H1 (cell line): ENCODE measurements around the gene RUSC2. TPM values are rescaled to one million over a fixed set of nuclear protein-coding genes. Genes with fewer than 3 reads are reported as not detected.

ENCODE experiments used
- CTCF ChIA-PET: fragments of 300-600 bp; sonication (Branson Sonifier 250); formaldehyde crosslinking; loops from one replicate; lab custom pipeline; 2021; ENCODE audit not compliant: partially characterized antibody; lab: Charles Lee
- POLR2A ChIA-PET: fragments of 300-600 bp; sonication (Branson Sonifier 250); formaldehyde crosslinking; loops from one replicate; lab custom pipeline; 2021; ENCODE audit warnings: inconsistent platforms; ENCODE audit not compliant: partially characterized antibody; lab: Charles Lee
- DNase-seq, 2 experiments: peaks; one replicate each; pipeline versions ENCODE4 v3.0.0 to v3.0.0-alpha.2; 2010 to 2022; ENCODE audit warnings: low spot score in 2 of 2, low read depth in 1 of 2, mixed read lengths in 1 of 2
- FAIRE-seq: peaks from 2 replicates; lab custom pipeline; 2011; peaks lifted over from hg19 to GRCh38; lab: Jason Lieb, UNC
- H2AFZ ChIP-seq: 2 replicates; pipeline ENCODE4 v1.8.1; 2012; ENCODE audit warnings: low read length, inconsistent platforms
- H2AK5ac ChIP-seq: 2 replicates; pipeline ENCODE4 v1.6.1; 2013; ENCODE audit warnings: low read depth, low read length
- H2BK120ac ChIP-seq: replicated peaks from 2 replicates; pipeline ENCODE3; 2013; ENCODE audit warnings: low read depth, low read length, inconsistent platforms
- H2BK12ac ChIP-seq: 2 replicates; pipeline ENCODE4 v1.6.1; 2013; ENCODE audit warnings: low read depth, low read length
- H2BK15ac ChIP-seq: 2 replicates; pipeline ENCODE4 v1.6.1; 2013; ENCODE audit warnings: low read length
- H2BK20ac ChIP-seq: 2 replicates; pipeline ENCODE4 v1.6.1; 2013; ENCODE audit warnings: low read length
- H2BK5ac ChIP-seq: 2 replicates; pipeline ENCODE4 v1.6.1; 2013; ENCODE audit warnings: low read depth, low read length
- H3K14ac ChIP-seq: 2 replicates; pipeline ENCODE4 v1.6.1; 2013; ENCODE audit warnings: inconsistent platforms; ENCODE audit not compliant: insufficient read length
- H3K18ac ChIP-seq: 2 replicates; pipeline ENCODE4 v1.6.1; 2013; ENCODE audit warnings: low read length; ENCODE audit errors: extremely low read depth
- H3K23ac ChIP-seq: 2 replicates; pipeline ENCODE4 v1.6.1; 2013; ENCODE audit warnings: inconsistent platforms; ENCODE audit not compliant: insufficient read length
- H3K23me2 ChIP-seq: 2 replicates; pipeline ENCODE4 v1.6.1; 2013; ENCODE audit warnings: low read depth, low read length
- H3K27ac ChIP-seq: 2 replicates; pipeline ENCODE4 v1.6.1; 2011; ENCODE audit warnings: low read depth, low read length, inconsistent platforms
- H3K27me3 ChIP-seq, 4 experiments: replicated peaks in 1 of 4; 1 replicate in 1 of 4; 2 replicates in 3 of 4; pipeline versions ENCODE4 v1.6.1 to v1.8.1; 2011 to 2013; ENCODE audit warnings: low read length in 3 of 4, mild to moderate bottlenecking in 3 of 4, inconsistent platforms in 2 of 4, mixed read lengths in 2 of 4, moderate library complexity in 1 of 4; ENCODE audit not compliant: control insufficient read depth in 3 of 4, insufficient read depth in 3 of 4; ENCODE audit errors: extremely low read depth in 1 of 4
- H3K36me3 ChIP-seq, 4 experiments: 2 replicates each; pipeline versions ENCODE4 v1.6.1 to v1.8.1; 2011 to 2013; ENCODE audit warnings: mild to moderate bottlenecking in 4 of 4, low read length in 3 of 4, moderate library complexity in 2 of 4, control low read depth in 1 of 4, inconsistent platforms in 1 of 4; ENCODE audit not compliant: insufficient read depth in 4 of 4, control insufficient read depth in 2 of 4
- H3K4ac ChIP-seq: replicated peaks from 2 replicates; pipeline ENCODE3; 2013; ENCODE audit warnings: low read length, low read depth, mixed read lengths, inconsistent platforms; ENCODE audit not compliant: insufficient read length
- H3K4me1 ChIP-seq, 4 experiments: replicated peaks in 1 of 4; 1 replicate in 1 of 4; 2 replicates in 3 of 4; pipeline versions ENCODE4 v1.6.1 to v1.8.1; 2011 to 2013; ENCODE audit warnings: low read length in 3 of 4, inconsistent platforms in 2 of 4, mixed read lengths in 1 of 4; ENCODE audit not compliant: insufficient read depth in 4 of 4, control insufficient read depth in 3 of 4
- H3K4me2 ChIP-seq, 2 experiments: 2 replicates each; pipeline versions ENCODE4 v1.6.1 to v1.8.1; 2011 to 2013; ENCODE audit warnings: low read depth in 2 of 2, low read length in 2 of 2, control low read depth in 1 of 2, inconsistent platforms in 1 of 2, mild to moderate bottlenecking in 1 of 2; ENCODE audit not compliant: insufficient read depth in 1 of 2
- H3K4me3 ChIP-seq, 4 experiments: fragments of 200-600, 300-600 bp in 1 of 4; sonication (generic), shearing (Covaris generic), sonication (Bioruptor Twin) in 1 of 4; 2 replicates each; pipeline versions ENCODE4 v1.5.1 to v1.8.1; 2011 to 2016; ENCODE audit warnings: low read length in 4 of 4, low read depth in 3 of 4, control low read depth in 2 of 4, inconsistent platforms in 2 of 4, mild to moderate bottlenecking in 2 of 4, mixed read lengths in 1 of 4, moderate library complexity in 1 of 4; ENCODE audit not compliant: insufficient read depth in 2 of 4; ENCODE audit errors: extremely low read depth in 1 of 4
- H3K56ac ChIP-seq: replicated peaks from 2 replicates; pipeline ENCODE3; 2013; ENCODE audit warnings: low read depth, mild to moderate bottlenecking, mixed read lengths, low read length, inconsistent platforms; ENCODE audit not compliant: insufficient read length
- H3K79me1 ChIP-seq: 2 replicates; pipeline ENCODE4 v1.6.1; 2013; ENCODE audit warnings: low read depth, low read length, control low read depth
- H3K79me2 ChIP-seq, 2 experiments: 2 replicates each; pipeline versions ENCODE4 v1.6.1 to v1.8.1; 2012 to 2013; ENCODE audit warnings: low read length in 2 of 2, mild to moderate bottlenecking in 2 of 2, inconsistent platforms in 1 of 2; ENCODE audit not compliant: insufficient read depth in 2 of 2, control insufficient read depth in 1 of 2
- H3K9ac ChIP-seq, 4 experiments: replicated peaks in 1 of 4; 1 replicate in 1 of 4; 2 replicates in 3 of 4; pipeline versions ENCODE4 v1.6.1 to v1.8.1; 2011 to 2013; ENCODE audit warnings: low read depth in 3 of 4, low read length in 3 of 4, control low read depth in 2 of 4, mild to moderate bottlenecking in 2 of 4, moderate library complexity in 2 of 4, inconsistent platforms in 1 of 4; ENCODE audit errors: extremely low read depth in 1 of 4
- H3K9me3 ChIP-seq, 2 experiments: 2 replicates each; pipeline versions ENCODE4 v1.6.1 to v1.8.1; 2012 to 2013; ENCODE audit warnings: mild to moderate bottlenecking in 2 of 2, moderate library complexity in 2 of 2, control low read depth in 1 of 2, inconsistent platforms in 1 of 2, low read depth in 1 of 2, low read length in 1 of 2, mixed read lengths in 1 of 2; ENCODE audit not compliant: insufficient read depth in 2 of 2
- H4K20me1 ChIP-seq, 2 experiments: replicated peaks in 1 of 2; 2 replicates each; pipeline versions ENCODE3 to v1.8.1; 2011 to 2013; ENCODE audit warnings: inconsistent platforms in 2 of 2, low read length in 2 of 2, mild to moderate bottlenecking in 1 of 2; ENCODE audit not compliant: insufficient read depth in 2 of 2, control insufficient read depth in 1 of 2
- H4K5ac ChIP-seq: 2 replicates; pipeline ENCODE4 v1.6.1; 2013; ENCODE audit warnings: low read length, low read depth, mixed read lengths, inconsistent platforms; ENCODE audit not compliant: insufficient read length
- H4K8ac ChIP-seq: 2 replicates; pipeline ENCODE4 v1.8.0; 2013; ENCODE audit warnings: mild to moderate bottlenecking, moderate library complexity, low read length, inconsistent platforms; ENCODE audit not compliant: insufficient read depth; ENCODE audit errors: extremely low read depth
- H4K91ac ChIP-seq: replicated peaks from 2 replicates; pipeline ENCODE3; 2013; ENCODE audit warnings: low read length, mixed read lengths, inconsistent platforms; ENCODE audit not compliant: insufficient read length
- BCL11A ChIP-seq, 2 experiments: IDR thresholded peaks; one replicate each; pipeline ENCODE4 v1.6.1; 2011; ENCODE audit warnings: low read depth in 2 of 2, low read length in 2 of 2, mild to moderate bottlenecking in 2 of 2
- CREB1 ChIP-seq: IDR thresholded peaks from 2 replicates; pipeline ENCODE4 v1.6.1; 2012; ENCODE audit warnings: inconsistent platforms
- GTF2F1 ChIP-seq: IDR thresholded peaks from 2 replicates; pipeline ENCODE4 v1.6.1; 2012; ENCODE audit warnings: low read depth, low read length, improper control_type of control experiment, borderline replicate concordance
- KDM5A ChIP-seq: fragments of 200-600 bp; IDR thresholded peaks from 2 replicates; pipeline ENCODE4 v1.7.1; 2012; ENCODE audit warnings: mild to moderate bottlenecking, low read length, inconsistent platforms, mixed read lengths
- POU5F1 ChIP-seq: IDR thresholded peaks from 2 replicates; pipeline ENCODE4 v1.6.1; 2011; ENCODE audit warnings: low read depth, mild to moderate bottlenecking, low read length, moderate library complexity
- SIRT6 ChIP-seq: IDR thresholded peaks from one replicate; pipeline ENCODE4 v1.7.1; 2012; ENCODE audit warnings: low read length, inconsistent platforms
- TCF12 ChIP-seq: IDR thresholded peaks from 2 replicates; pipeline ENCODE4 v1.6.1; 2011; ENCODE audit warnings: low read depth, mild to moderate bottlenecking, low read length
- TEAD4 ChIP-seq: IDR thresholded peaks from 2 replicates; pipeline ENCODE4 v1.6.1; 2012; ENCODE audit warnings: low read depth, low read length, inconsistent platforms, mixed read lengths
- WGBS, 2 experiments: shearing (Covaris generic) in 1 of 2; methylation state at CpG; one replicate each; pipeline versions ENCODE4 v1.1.6 to v1.1.7; 2013 to 2015; ENCODE audit warnings: low lambda C conversion rate in 2 of 2, mixed read lengths in 2 of 2, inconsistent platforms in 1 of 2, low coverage in 1 of 2, missing lambda C conversion rate in 1 of 2; ENCODE audit not compliant: insufficient replicate concordance in 2 of 2, insufficient coverage in 1 of 2, insufficient read length in 1 of 2; ENCODE audit errors: extremely low coverage in 1 of 2, missing lambda C conversion rate in 1 of 2; 5-methylcytosine and 5-hydroxymethylcytosine counted together
- polyA plus RNA-seq, 7 experiments: library from polyadenylated mRNA; depleted of rRNA in 3 of 7; stranded (reverse) in 5 of 7; unstranded in 2 of 7; fragments of >200 nt in 5 of 7; fragments of 200-250 nt in 2 of 7; gene quantifications; 1 replicate in 5 of 7; 2 replicates in 1 of 7; 4 replicates in 1 of 7; pipeline versions ENCODE4 v1.2.1 to v1.2.3, GENCODE V29; 2011 to 2013; ENCODE audit warnings: missing spikeins in 2 of 7, mixed read lengths in 2 of 7
- total RNA-seq: library from RNA; stranded (reverse); fragmentation: NEBNext Ultra II Directional; extraction: Animal tissue kit (Norgen Biotek cat#: 25700); gene quantifications from 2 replicates; pipeline ENCODE4 v1.2.1, GENCODE V29; 2021
- TF ChIP-seq, protein P1 (sequence below): IDR thresholded peaks from 2 replicates; pipeline ENCODE4 v1.6.1; 2012; ENCODE audit warnings: inconsistent platforms

Gene RUSC2
- total and polyA plus RNA-seq, 2 of the 8 experiments (the other 6 are each of a cell fraction or from before 2014, with no cell fraction given) = 4.2 to 7.9 TPM

DNA sequence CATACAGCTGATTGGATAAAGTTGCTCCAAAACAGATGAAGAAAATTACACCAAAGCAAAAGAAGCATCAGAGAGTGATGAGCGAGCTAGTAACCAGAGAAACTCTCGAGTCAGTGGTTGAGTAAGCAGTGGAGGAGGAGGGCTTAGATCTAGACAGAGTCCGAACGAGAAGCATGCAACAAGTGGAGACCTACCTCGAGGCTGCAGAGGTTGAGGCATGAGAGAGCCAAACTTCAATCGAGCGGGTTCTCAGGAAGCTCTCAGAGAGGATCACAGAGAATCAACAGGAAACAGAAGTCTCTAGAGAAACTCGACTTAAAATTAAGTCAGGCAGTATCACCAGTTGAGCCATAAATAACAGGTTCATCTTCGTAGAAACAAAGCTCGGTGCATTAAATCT is 6.1 kb downstream of the RUSC2 start:
- H4K20me1 ChIP-seq = no peaks in the 10 kb centered on the region
- no peak overlapping the region for H2BK15ac ChIP-seq
- no peak overlapping the region for H2BK20ac ChIP-seq
- H4K8ac ChIP-seq = no peak overlapping the region
- 0 out of 2 replicates have a peak, but pooled peaks cover 1% of the 10 kb centered on the region for H3K23me2 ChIP-seq
- H3K9me3 ChIP-seq = no peaks in the 10 kb centered on the region
- H2BK5ac ChIP-seq = no peak overlapping the region
- no peak overlapping the region for H3K56ac ChIP-seq
- 0 out of 7 replicates have a peak, but pooled peaks cover 0 to 1% (median 0%) of the 10 kb centered on the region in 4 experiments for H3K27me3 ChIP-seq
- DNase-seq (no peak), FAIRE-seq (no peak)
- no peak overlapping the region for H4K5ac ChIP-seq
- no peaks in the 10 kb centered on the region for H3K79me1 ChIP-seq
- no peaks in the 10 kb centered on the region for H3K36me3 ChIP-seq
- H2AK5ac ChIP-seq = no peak overlapping the region
- ChIA-PET CTCF (interaction anchor here (0.9 to 3.7 kb wide), 8 partner anchors 14 to 58 kb away, joined by 3 to 26 read pairs (median 4); no protein-coding TSS in a partner anchor), POLR2A (no interaction called here)
- H4K91ac ChIP-seq = no peak overlapping the region
- H3K27ac ChIP-seq = no peak overlapping the region
- no peak overlapping the region for H2BK12ac ChIP-seq
- H3K79me2 ChIP-seq = 0 out of 4 replicates have a peak, but pooled peaks cover 0 to 4% of the 10 kb centered on the region in 2 experiments
- no peak overlapping the region for H2AFZ ChIP-seq
- no peaks in the 10 kb centered on the region for H3K4me1 ChIP-seq
- H3K4ac ChIP-seq = no peak overlapping the region
- no peak overlapping the region for H2BK120ac ChIP-seq
- no peak overlapping the region for H3K23ac ChIP-seq
- no peak overlapping the region for H3K14ac ChIP-seq
- no peak overlapping the region for H3K18ac ChIP-seq
- H3K9ac ChIP-seq = no peak overlapping the region
- no peak overlapping the region for H3K4me3 ChIP-seq
- 89% methylated on average over 10 of the region's 10 CpGs; no CpG with 5 or more reads in 1 of the 2 experiments for WGBS, 2 experiments
- no peak overlapping the region for H3K4me2 ChIP-seq
- TF ChIP-seq GTF2F1 = no peak
- no peak for TF ChIP-seq BCL11A (IDR thresholded peaks at IDR 0.05; ENCODE audit: low read depth in 2 of 2, low read length in 2 of 2)
- no peak for TF ChIP-seq CREB1
- no peak for TF ChIP-seq KDM5A
- no peak for TF ChIP-seq SIRT6
- TF ChIP-seq, protein P1, sequence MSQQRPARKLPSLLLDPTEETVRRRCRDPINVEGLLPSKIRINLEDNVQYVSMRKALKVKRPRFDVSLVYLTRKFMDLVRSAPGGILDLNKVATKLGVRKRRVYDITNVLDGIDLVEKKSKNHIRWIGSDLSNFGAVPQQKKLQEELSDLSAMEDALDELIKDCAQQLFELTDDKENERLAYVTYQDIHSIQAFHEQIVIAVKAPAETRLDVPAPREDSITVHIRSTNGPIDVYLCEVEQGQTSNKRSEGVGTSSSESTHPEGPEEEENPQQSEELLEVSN = no peak
- TF ChIP-seq TCF12 = no peak
- TF ChIP-seq POU5F1 = no peak
- no peak for TF ChIP-seq TEAD4
